K562 (cell line): Measurements from ENCODE around the gene SLC25A11. TPM values are rescaled to one million over a fixed set of nuclear protein-coding genes. Genes with fewer than 3 reads are reported as not detected.

Experiments used
- CEBPG ChIP-seq, 3 experiments: fragments of 200-800 bp in 1 of 3; sonication (Bioruptor generic) in 1 of 3; sonication (generic) in 1 of 3; formaldehyde crosslinking in 1 of 3; IDR thresholded peaks in 2 of 3; conservative IDR thresholded peaks in 1 of 3; 2 replicates each; pipeline versions ENCODE4 v1.6.1 to v1.8.0; 2016 to 2022; ENCODE audit warnings: missing compliant biosample characterization in 2 of 3, missing genetic modification characterization in 2 of 3, mild to moderate bottlenecking in 1 of 3, missing genetic modification reagents in 1 of 3
- CHD1 ChIP-seq: fragments of 200-600 bp; sonication (generic); IDR thresholded peaks from one replicate; pipeline ENCODE4 v1.6.1; 2012; ENCODE audit warnings: mild to moderate bottlenecking, moderate library complexity, low read length, inconsistent platforms
- MCM3 ChIP-seq: fragments of 450-650 bp; IDR thresholded peaks from 2 replicates; pipeline ENCODE4 v1.6.1; 2016
- MEF2A ChIP-seq: IDR thresholded peaks from 2 replicates; pipeline ENCODE4 v1.6.1; 2011; ENCODE audit warnings: low read depth, mild to moderate bottlenecking, low read length, moderate library complexity; ENCODE audit not compliant: control insufficient read depth
- RCOR1 ChIP-seq, 2 experiments: IDR thresholded peaks; 2 replicates each; pipeline ENCODE4 v1.6.1; 2012; ENCODE audit warnings: low read depth in 2 of 2, low read length in 2 of 2, borderline replicate concordance in 1 of 2, improper control_type of control experiment in 1 of 2
- STAG1 ChIP-seq: sonication (generic); formaldehyde crosslinking; IDR thresholded peaks from 2 replicates; pipeline ENCODE4 v1.5.0; 2020; ENCODE audit warnings: missing genetic modification reagents, borderline replicate concordance
- YY1 ChIP-seq, 3 experiments: IDR thresholded peaks; 2 replicates each; pipeline ENCODE4 v1.6.1; 2011; ENCODE audit warnings: low read length in 2 of 3, mild to moderate bottlenecking in 2 of 3, moderate library complexity in 2 of 3, borderline replicate concordance in 1 of 3, control low read depth in 1 of 3, low read depth in 1 of 3; ENCODE audit not compliant: insufficient read depth in 3 of 3, insufficient replicate concordance in 2 of 3, control insufficient read depth in 1 of 3, insufficient read length in 1 of 3; ENCODE audit errors: extremely low read depth in 1 of 3
- ZHX1 ChIP-seq: fragments of 150-350 bp; conservative IDR thresholded peaks from 2 replicates; pipeline ENCODE4 v1.6.1; 2014; ENCODE audit warnings: low read length
- ZNF384 ChIP-seq: IDR thresholded peaks from 2 replicates; pipeline ENCODE4 v1.6.1; 2012; ENCODE audit warnings: low read depth, low read length, improper control_type of control experiment
- polyA plus RNA-seq, 8 experiments: library from polyadenylated mRNA; depleted of rRNA in 4 of 8; stranded (reverse) in 5 of 8; unstranded in 3 of 8; fragments of >200 nt; fragmentation: Nextera tagmentation in 2 of 8; fragmentation: Illumina TruSeq in 1 of 8; extraction: Ambion mirVana in 2 of 8; extraction: Trizol in 1 of 8; gene quantifications; 2 replicates each; pipeline versions ENCODE4 v1.2.1 to v1.2.3, GENCODE V29; 2011 to 2014; ENCODE audit warnings: inconsistent platforms in 1 of 8, missing spikeins in 1 of 8
- total RNA-seq, 7 experiments: library from RNA; depleted of rRNA in 6 of 7; stranded (reverse); fragments of >200 nt in 6 of 7; fragmentation: Illumina TruSeq in 2 of 7; extraction: Trizol in 2 of 7; gene quantifications; 2 replicates each; pipeline versions ENCODE4 v1.2.1 to v1.2.3, GENCODE V29; 2011 to 2021; ENCODE audit warnings: low replicate concordance in 1 of 7
- TF ChIP-seq, protein P1 (sequence below), 2 experiments: fragments of 450-650 bp; formaldehyde crosslinking in 1 of 2; IDR thresholded peaks; 2 replicates each; pipeline versions ENCODE4 v1.4.0 to v1.6.1; 2014 to 2020; ENCODE audit warnings: mild to moderate bottlenecking in 2 of 2, borderline replicate concordance in 1 of 2, low read depth in 1 of 2
- TF ChIP-seq, protein P2 (sequence below): fragments of 450-650 bp; IDR thresholded peaks from 2 replicates; pipeline ENCODE4 v1.6.1; 2017; ENCODE audit warnings: antibody characterized with exemption

SLC25A11 gene
- total and polyA plus RNA-seq, 9 of the 15 experiments (the other 6 are each of a cell fraction or from before 2014, with no cell fraction given) = 3.1 to 56.7 (median 32.9) TPM

DNA sequence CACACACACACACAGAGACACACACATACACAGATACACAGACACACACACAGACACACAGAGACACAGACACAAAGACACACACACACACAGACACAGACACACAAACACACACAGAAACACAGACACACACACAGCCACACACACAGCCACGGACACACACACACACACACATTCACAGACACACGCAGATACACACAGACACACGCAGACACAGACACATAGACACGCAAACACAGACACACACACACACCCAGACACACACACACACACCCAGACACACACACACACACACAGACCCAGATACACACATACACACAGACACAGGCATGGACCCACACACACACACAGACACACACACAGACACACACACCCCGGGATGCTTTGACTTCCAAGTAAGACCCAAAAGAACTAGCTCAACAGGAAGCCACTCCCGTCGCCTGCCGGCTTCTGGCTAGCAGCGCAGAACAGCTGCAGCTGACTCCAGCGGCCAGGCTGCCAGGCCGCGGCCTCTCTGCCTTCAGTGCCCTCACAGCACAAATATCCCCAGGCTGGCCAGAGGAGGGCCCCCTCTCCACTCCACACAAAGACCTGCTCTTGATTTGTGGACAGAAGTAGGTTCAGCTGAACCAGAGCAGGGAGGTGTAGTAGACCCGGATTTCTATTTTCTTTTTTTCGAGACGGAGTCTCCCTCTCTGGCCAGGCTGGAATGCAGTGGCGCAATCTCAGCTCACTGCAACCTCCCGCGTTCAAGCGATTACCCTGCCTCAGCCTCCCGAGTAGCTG is 30.9 kb downstream of the SLC25A11 start (continued):
- TF ChIP-seq, protein P1, sequence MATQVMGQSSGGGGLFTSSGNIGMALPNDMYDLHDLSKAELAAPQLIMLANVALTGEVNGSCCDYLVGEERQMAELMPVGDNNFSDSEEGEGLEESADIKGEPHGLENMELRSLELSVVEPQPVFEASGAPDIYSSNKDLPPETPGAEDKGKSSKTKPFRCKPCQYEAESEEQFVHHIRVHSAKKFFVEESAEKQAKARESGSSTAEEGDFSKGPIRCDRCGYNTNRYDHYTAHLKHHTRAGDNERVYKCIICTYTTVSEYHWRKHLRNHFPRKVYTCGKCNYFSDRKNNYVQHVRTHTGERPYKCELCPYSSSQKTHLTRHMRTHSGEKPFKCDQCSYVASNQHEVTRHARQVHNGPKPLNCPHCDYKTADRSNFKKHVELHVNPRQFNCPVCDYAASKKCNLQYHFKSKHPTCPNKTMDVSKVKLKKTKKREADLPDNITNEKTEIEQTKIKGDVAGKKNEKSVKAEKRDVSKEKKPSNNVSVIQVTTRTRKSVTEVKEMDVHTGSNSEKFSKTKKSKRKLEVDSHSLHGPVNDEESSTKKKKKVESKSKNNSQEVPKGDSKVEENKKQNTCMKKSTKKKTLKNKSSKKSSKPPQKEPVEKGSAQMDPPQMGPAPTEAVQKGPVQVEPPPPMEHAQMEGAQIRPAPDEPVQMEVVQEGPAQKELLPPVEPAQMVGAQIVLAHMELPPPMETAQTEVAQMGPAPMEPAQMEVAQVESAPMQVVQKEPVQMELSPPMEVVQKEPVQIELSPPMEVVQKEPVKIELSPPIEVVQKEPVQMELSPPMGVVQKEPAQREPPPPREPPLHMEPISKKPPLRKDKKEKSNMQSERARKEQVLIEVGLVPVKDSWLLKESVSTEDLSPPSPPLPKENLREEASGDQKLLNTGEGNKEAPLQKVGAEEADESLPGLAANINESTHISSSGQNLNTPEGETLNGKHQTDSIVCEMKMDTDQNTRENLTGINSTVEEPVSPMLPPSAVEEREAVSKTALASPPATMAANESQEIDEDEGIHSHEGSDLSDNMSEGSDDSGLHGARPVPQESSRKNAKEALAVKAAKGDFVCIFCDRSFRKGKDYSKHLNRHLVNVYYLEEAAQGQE (IDR thresholded peaks at IDR 0.05; ENCODE audit: borderline replicate concordance) = peak; percentile 77
- TF ChIP-seq, protein P1 (CRISPR knock-in tag; IDR thresholded peaks at IDR 0.05; ENCODE audit: low read depth) = no peak
- peak; percentile 44; the same call in 1 of the 2 replicates for TF ChIP-seq MCM3
- TF ChIP-seq, protein P2, sequence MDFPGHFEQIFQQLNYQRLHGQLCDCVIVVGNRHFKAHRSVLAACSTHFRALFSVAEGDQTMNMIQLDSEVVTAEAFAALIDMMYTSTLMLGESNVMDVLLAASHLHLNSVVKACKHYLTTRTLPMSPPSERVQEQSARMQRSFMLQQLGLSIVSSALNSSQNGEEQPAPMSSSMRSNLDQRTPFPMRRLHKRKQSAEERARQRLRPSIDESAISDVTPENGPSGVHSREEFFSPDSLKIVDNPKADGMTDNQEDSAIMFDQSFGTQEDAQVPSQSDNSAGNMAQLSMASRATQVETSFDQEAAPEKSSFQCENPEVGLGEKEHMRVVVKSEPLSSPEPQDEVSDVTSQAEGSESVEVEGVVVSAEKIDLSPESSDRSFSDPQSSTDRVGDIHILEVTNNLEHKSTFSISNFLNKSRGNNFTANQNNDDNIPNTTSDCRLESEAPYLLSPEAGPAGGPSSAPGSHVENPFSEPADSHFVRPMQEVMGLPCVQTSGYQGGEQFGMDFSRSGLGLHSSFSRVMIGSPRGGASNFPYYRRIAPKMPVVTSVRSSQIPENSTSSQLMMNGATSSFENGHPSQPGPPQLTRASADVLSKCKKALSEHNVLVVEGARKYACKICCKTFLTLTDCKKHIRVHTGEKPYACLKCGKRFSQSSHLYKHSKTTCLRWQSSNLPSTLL = 0 out of 2 replicates have a peak, but pooled peaks have one; percentile 16
- TF ChIP-seq RCOR1 (IDR thresholded peaks at IDR 0.05; ENCODE audit: borderline replicate concordance in 1 of 2, low read depth in 2 of 2, low read length in 2 of 2) = no peak
- TF ChIP-seq STAG1 (CRISPR knock-in tag) = peak; percentile 32; the same call in 1 of the 2 replicates
- peak in 1 of 3 experiments; percentile 33 for TF ChIP-seq YY1 (IDR thresholded peaks at IDR 0.05; ENCODE audit: borderline replicate concordance in 1 of 3, control insufficient read depth in 1 of 3, extremely low read depth in 1 of 3, insufficient read depth in 3 of 3, insufficient read length in 1 of 3, insufficient replicate concordance in 2 of 3, low read depth in 1 of 3, low read length in 2 of 3)
- no peak for TF ChIP-seq ZNF384
- TF ChIP-seq CEBPG (CRISPR knock-in tag; IDR thresholded peaks at IDR 0.05) = no peak
- no peak for TF ChIP-seq CEBPG (tag; conservative IDR thresholded peaks at IDR 0.05 in 1 of 2, IDR thresholded peaks at IDR 0.05 in 1 of 2)
- no peak for TF ChIP-seq ZHX1
- no peak for TF ChIP-seq MEF2A
- no peak for TF ChIP-seq CHD1
